AG04449 (cell line): Measurements from ENCODE around the gene CEACAM4.

Source experiments
- CTCF ChIA-PET: fragments of 350-600 bp; formaldehyde crosslinking; extraction: SDS; loops from one replicate; lab custom pipeline; 2021; ENCODE audit warnings: antibody characterized with exemption; lab: Yijun Ruan, JAX
- POLR2A ChIA-PET: fragments of 400-600, 350-600 bp; formaldehyde crosslinking; extraction: SDS; loops from one replicate; lab custom pipeline; 2020; ENCODE audit warnings: antibody characterized with exemption, inconsistent platforms; lab: Yijun Ruan, JAX
- DNase-seq: peaks from one replicate; pipeline ENCODE4 v3.0.0-alpha.2; 2010; ENCODE audit warnings: low read depth, low spot score
- H3K4me3 ChIP-seq: 2 replicates; pipeline ENCODE4 v1.5.1; 2011; ENCODE audit warnings: low read depth, mild to moderate bottlenecking, control low read depth, low read length
- TF ChIP-seq, protein P1 (sequence below): IDR thresholded peaks from one replicate; pipeline ENCODE4 v1.5.1; 2011; ENCODE audit warnings: mild to moderate bottlenecking, moderate library complexity, low read length, control low read depth, inconsistent platforms; ENCODE audit not compliant: insufficient read depth; ENCODE audit errors: missing control alignments

The CEACAM4 gene

DNA sequence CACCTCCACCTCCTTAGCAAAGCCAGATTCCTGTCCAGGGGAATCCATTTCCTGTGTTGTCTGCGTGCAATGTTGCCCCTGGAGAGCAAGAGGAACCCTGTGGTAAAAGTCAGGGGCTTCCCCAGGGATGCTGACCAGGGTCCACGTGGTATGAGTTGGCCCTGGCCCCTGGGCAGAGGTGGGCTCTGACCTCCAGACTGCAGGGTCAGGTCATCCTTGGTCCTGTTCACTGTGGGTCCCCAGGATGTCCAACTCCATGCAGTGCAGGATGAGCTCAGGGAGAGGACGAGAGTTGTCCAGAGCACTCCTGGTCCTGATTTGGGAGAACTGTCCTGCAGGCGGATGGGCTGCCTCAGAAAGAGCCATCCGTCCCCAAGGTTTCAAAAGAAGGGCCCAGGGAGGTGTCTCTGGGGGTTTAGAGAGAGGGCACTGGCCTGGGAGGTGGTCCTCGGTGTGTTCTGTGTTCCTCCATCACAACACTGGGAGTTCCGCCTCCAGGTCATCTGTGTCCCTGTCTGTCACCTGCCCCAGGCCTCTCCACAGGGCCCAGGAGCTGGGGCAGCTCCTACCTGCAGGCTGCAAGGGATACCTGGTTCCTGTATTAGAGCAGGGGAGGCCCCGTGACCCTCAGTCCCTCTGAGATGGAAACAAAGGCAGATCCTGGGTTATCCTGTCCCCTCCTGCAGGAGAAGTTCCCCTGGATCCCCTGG, 1.2 kb upstream of the CEACAM4 start:
- ChIA-PET POLR2A (no interaction called here), CTCF (no interaction called here)
- TF ChIP-seq, protein P1, sequence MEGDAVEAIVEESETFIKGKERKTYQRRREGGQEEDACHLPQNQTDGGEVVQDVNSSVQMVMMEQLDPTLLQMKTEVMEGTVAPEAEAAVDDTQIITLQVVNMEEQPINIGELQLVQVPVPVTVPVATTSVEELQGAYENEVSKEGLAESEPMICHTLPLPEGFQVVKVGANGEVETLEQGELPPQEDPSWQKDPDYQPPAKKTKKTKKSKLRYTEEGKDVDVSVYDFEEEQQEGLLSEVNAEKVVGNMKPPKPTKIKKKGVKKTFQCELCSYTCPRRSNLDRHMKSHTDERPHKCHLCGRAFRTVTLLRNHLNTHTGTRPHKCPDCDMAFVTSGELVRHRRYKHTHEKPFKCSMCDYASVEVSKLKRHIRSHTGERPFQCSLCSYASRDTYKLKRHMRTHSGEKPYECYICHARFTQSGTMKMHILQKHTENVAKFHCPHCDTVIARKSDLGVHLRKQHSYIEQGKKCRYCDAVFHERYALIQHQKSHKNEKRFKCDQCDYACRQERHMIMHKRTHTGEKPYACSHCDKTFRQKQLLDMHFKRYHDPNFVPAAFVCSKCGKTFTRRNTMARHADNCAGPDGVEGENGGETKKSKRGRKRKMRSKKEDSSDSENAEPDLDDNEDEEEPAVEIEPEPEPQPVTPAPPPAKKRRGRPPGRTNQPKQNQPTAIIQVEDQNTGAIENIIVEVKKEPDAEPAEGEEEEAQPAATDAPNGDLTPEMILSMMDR, result no peak
- DNase-seq, result no peak
- no peak overlapping the region for H3K4me3 ChIP-seq

DNA sequence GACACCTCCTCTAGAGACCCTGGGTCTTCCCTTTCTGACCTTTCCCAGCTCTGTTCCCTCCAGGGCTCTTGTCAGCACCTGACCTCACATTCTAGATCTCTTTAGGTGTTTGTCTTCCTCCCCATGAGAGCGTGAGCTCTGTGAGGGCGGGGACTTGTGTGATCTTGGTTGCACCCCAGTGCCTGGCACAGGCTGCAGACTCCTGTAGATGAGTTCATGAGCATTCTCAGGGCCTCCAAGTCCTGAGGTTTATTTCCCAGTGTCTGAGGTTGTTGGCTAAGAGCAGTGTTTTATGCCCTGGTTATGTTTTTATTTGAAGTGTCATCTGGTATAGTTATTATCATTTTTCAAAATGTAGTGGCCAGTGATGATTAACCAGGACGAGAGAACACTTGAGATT, 596 bp downstream of the CEACAM4 start:
- TF ChIP-seq, protein P1, result no peak
- no peak overlapping the region for H3K4me3 ChIP-seq
- no peak for DNase-seq
- POLR2A ChIA-PET, result no interaction called here
- CTCF ChIA-PET, result no interaction called here

DNA sequence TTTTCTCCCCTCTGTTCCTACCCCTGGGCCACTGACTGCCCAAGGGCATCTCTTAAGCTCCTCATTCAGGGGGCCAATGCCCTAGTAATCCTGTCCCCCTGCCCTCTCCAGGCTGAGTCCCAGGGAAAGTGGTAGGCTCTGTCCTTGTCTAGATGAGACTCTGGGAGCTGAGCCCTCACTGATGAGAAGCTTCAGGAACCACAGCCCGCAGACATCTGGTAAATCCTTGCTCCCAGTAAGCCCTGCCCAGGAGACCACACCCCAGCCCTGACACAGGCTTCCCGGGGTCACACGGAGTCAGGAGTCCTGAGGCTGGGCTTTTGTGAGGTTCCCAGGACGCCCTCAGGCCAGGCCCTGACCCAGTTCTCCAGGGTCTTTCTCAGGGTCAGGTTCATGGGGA, 1.9 kb downstream of the CEACAM4 start:
- TF ChIP-seq, protein P1, result no peak
- ChIA-PET CTCF (no interaction called here), POLR2A (no interaction called here)
- H3K4me3 ChIP-seq, result no peak overlapping the region
- DNase-seq, result no peak

DNA sequence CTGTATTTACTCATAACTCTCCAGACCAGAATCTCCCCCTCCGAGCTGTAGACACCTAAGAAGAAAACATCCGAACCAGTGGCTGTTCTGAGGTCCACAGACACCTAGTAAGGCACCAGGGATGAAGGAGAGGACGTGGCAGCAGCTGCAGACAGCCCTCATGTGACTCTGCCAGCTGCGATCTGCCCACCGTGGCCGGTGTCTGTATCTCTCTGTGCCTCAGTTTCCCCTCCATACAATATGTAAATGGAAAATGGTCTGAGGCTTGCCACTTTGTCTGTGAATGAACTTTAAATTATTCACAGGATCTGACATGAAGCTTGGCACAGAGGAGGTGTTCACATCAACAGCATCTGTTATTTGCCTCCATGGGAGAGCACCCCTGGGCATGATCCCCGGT, 2.4 kb downstream of the CEACAM4 start:
- ChIA-PET CTCF (no interaction called here), POLR2A (no interaction called here)
- DNase-seq, result no peak
- H3K4me3 ChIP-seq, result no peak overlapping the region
- TF ChIP-seq, protein P1, result no peak

DNA sequence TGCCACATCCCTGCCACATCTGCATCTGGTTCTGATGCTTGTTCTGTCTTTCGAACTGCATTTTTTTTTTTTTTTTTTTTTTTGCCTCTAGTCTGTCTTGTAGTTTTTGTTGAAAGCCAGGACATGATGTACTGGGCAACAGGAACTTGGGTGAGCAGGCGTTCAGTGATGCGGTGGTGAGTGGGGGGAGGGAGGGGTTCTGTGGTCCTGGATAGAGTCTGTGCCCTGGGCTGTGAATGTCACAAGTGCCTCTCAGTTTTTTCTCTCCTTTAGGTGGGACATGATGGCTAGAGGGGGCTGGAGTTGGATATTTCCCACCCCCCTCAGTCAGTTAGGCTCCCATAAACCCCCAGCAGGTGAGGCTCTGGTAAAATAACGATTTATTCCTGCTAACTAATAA, 3.5 kb downstream of the CEACAM4 start:
- ChIA-PET CTCF (no interaction called here), POLR2A (no interaction called here)
- TF ChIP-seq, protein P1, result no peak
- no peak for DNase-seq
- H3K4me3 ChIP-seq, result no peak overlapping the region

DNA sequence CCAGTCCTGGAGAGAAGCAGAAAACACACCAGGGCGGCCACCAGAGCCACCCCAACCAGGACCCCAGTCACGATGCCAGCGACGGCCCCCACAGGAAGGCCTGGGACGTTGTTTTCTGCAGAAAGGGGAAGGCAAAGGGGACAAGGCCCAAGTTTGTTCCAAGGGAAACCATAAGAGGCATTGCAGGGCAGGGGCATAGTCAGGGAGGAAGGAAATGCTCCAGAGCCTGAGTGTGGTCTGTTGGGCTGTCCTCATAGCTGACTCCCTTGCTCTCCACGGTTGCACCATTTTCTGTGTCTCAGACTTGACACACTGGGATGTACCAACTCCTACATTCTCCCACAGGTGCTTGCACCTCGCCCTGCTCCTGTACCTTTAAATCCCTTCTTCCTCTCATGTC, 5.2 kb downstream of the CEACAM4 start:
- no peak for DNase-seq
- no peak overlapping the region for H3K4me3 ChIP-seq
- ChIA-PET POLR2A (no interaction called here), CTCF (no interaction called here)
- TF ChIP-seq, protein P1, result no peak
